Left kidney (tissue), 8 donors: ENCODE data around the gene POLL. TPM values are rescaled to one million over a fixed set of nuclear protein-coding genes. Genes with fewer than 3 reads are reported as not detected.
A peak's percentile ranks its signal among the peaks of the same experiment; 100 is the strongest.
"Not testable (repeated sequence)": the region's sequence is repeated elsewhere in the genome, so short reads cannot be mapped to it uniquely, and the experiment has no call there.

Source experiments
- DNase-seq: peaks from one replicate; pipeline ENCODE4 v3.0.0-alpha.2; 2013
- long read RNA-seq, 8 donors: transcript quantifications; one replicate each; lab custom pipeline, GENCODE V29; 2026
- polyA plus RNA-seq: library from polyadenylated mRNA; unstranded; fragments of 120-200 nt; gene quantifications from one replicate; pipeline ENCODE4 v1.2.1, GENCODE V29; 2013; ENCODE audit not compliant: insufficient read length

POLL gene
- polyA plus RNA-seq: 39.9 TPM
- long read RNA-seq, donor 1, partial matches to known transcripts: 0 of 3 reads
- long read RNA-seq, donor 1, other reads (novel, unspliced or antisense): 0 of 3 reads
- long read RNA-seq, donor 2, partial matches to known transcripts: 0 of 4 reads
- long read RNA-seq, donor 2, other reads (novel, unspliced or antisense): 0 of 4 reads
- long read RNA-seq, donor 3, partial matches to known transcripts: 0 of 4 reads
- long read RNA-seq, donor 3, other reads (novel, unspliced or antisense): 0 of 4 reads
- long read RNA-seq, donor 4: 0 reads
- long read RNA-seq, donor 5, partial matches to known transcripts: 0 of 2 reads
- long read RNA-seq, donor 5, other reads (novel, unspliced or antisense): 0 of 2 reads
- long read RNA-seq, donor 6, partial matches to known transcripts: 15 of 16 reads
- long read RNA-seq, donor 6, other reads (novel, unspliced or antisense): 0 of 16 reads
- long read RNA-seq, donor 7, partial matches to known transcripts: 0 of 4 reads
- long read RNA-seq, donor 7, other reads (novel, unspliced or antisense): 0 of 4 reads
- long read RNA-seq, donor 8: 0 reads

DNA sequence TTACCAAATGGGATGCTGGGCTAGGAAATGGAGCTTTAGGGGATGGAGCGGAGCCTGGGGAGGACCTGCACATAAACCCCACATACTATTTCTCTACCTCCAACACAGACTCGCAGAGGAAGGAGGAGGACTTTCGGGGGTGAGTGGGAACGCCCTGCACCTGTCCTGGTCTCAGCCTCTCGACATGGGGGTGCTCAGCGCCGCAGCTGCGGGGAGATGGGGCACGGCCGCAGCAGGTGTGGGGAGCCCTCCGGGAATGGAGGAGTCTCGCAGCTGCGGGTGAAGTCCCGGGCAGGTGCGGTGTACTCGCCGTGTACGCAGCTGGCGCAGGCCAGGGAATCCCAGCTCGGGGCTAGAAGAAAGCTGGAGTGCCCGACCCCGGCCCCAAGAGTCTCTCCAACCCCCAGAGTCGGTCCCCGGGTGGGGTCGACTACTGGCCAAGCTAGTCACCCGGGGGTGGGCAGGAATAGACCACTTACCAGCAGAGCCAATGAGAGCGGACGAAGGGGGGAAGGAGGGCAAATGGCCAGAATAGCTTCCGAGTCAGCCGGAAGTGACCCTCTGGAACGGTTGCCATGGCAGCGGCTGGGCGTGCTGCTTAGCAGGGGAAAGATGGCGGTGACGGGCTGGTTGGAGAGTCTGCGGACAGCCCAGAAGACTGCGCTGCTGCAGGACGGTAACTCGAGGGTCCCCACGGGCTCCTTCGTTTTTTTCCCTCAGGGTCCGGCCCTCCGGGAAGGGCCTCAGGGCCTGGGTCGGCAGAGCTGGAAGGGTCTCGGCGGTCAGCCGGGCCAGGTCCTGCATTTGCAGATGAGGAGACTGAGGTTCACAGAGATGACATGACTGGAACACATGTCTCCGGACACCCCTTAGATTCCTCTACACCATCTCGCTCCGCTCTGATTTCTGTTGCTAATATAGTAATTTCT lies at the start of gene POLL, which contains the start of gene DPCD:
TSS of gene POLL (minus strand) at position 533 of the 929 bp plus-strand sequence. CDS start 897 bp downstream, outside the sequence.
TSS of gene DPCD (plus strand) at position 597 of the 929 bp plus-strand sequence. CDS start at position 613, 16 bp downstream.
- peak; percentile 96 for DNase-seq

GRCh38 chr10:101633510-101633909 lies 45.5 kb upstream of the POLL start:
- not testable (repeated sequence) for DNase-seq

DNA sequence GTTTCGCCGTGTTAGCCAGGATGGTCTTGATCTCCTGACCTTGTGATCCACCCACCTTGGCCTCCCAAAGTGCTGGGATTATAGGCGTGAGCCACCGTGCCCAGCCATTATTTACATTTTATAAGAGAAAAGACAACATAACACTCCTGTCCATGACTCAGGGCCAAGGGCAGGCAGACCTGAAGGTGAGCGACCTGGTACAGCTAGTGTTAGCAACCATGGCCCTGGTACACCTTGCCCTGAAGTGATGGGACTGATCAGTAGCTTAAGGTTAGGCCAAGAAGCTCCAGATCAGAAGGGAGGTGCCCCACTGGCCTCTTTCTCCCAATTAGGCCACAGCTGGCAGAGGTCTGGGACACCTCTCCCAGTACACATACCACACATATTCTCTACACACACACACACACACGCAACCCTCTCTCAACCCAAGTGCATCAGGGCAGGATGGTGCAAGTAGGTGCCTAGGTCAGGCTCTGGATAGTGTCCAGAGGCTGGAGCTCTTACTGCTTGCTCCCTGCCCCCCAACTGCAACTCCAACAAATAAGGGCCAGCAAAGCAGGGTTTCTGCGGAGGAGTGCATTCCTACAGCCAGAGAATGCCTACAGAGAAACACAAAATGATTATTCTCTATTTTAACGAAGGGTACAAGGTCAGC lies 43.9 kb upstream of the POLL start:
- no peak for DNase-seq

GRCh38 chr10:101630633-101630920 lies 42.5 kb upstream of the POLL start:
- DNase-seq: no peak

GRCh38 chr10:101629837-101630632 lies 42.0 kb upstream of the POLL start:
- no peak for DNase-seq

GRCh38 chr10:101625821-101626412 lies 37.9 kb upstream of the POLL start:
- no peak for DNase-seq

DNA sequence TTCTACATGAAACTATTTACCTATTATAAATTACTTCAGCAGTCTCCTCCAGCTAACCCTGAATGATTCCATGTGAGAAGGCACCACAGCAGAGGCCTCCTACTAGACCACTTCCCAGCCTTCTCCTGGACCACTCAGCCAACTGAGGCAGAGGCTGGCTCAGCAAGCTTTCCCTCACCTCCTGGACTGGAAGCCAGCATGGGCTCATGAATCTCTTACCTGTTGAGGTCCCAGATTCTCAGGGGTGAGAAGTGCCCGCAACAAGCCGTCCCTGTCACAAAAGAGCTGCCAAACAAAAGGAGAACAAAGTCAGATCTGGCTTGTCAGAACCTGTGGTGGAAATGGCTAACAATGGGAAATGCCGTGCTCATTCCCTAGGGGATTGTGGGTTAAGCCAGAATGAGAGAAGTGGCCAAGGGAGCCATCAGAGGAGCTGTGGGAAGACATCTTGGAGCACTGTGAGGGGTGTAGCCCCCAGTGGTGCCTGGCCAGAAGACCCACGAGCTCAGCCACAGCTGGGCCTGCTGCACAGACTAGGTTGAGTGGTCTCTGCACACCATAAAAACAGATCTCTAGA lies 36.6 kb upstream of the POLL start:
- no peak for DNase-seq

GRCh38 chr10:101623528-101623927 lies 35.5 kb upstream of the POLL start:
- no peak for DNase-seq

- DNase-seq: no peak
Observed at GRCh38 chr10:101619983-101620382, 31.9 kb upstream of the POLL start.

DNA sequence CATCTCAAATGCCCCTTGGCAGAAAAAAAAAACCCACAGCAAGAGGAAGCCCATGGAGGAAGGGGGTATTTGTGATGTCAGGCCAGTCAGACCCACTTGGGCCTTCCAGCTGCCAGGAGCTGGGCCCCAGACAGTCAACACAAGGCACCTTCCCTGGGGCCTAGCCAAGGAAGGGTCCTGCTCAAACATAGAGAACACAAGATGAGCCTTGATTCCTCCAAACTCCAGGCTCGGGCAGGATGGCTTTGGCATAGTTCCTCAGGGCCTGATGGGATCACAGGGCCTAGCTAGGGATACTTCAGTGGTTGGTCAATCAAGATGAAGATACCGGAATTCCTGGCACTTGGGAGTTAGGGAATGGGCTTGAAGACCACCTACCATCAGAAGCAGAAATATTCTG lies 30.8 kb upstream of the POLL start:
- no peak for DNase-seq

GRCh38 chr10:101617824-101618568 lies 29.9 kb upstream of the POLL start:
- DNase-seq: no peak

GRCh38 chr10:101617102-101617823 lies 29.2 kb upstream of the POLL start:
- no peak for DNase-seq

DNA sequence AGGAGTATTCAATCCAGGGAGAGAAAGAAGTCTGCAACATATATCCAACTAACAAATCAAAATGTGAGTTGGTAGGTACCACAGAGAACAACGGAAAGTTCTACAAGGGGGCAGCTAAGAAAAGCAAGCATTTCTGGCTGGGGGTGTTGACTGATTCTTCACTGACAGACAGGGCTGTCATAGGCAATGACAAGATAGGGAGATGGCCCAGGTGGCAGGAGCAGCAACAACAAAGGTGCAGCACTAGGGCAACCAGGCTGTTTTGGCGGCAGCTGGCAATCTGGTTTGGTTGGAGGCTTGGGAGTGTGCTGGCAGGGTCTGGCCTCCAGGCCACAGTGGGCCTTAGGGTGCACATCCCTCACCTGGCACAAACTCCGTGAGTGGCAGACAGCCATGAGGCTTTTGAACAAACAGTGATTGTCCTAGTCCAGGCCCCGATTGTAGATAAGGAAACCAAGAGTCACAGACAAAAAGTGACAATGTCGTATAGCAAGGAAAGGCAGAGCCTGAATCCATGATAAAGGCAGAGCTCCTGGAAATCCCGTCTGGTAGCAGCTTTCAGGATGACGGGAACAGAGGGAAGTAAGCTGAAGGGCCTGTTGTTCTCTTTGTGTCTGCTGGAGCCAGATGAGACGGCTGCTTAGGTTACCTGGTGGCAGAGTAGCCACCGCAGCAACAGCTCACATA lies 28.5 kb upstream of the POLL start:
- no peak for DNase-seq

DNA sequence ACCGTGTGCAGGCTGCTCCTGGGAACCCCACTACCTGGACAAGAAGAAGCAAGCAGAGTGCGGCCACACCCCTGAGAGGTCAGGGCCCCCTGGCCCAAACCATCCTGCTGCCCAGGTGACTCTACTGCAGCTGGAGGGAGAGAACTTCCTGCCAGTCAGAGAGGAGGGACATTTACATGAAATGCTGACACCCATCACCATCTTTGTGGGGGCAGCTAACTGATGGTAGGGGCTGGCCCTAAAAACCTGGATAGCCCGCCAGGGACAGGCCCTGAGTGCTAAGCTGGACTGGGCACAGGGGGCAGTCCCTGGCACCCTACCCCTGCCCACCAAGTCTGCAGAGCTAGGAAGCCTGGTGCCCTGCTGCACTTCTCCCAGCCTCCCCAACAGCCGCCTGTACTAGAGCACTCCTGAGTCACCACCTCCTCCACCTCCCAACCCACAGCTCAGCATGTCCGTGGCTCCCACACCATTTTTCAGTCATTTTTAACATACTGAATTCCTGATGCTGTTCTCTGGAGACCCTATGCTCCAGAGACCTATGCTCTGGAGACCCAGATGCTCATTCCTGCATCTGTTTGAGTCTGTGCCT lies 27.6 kb upstream of the POLL start:
- DNase-seq: no peak

DNA sequence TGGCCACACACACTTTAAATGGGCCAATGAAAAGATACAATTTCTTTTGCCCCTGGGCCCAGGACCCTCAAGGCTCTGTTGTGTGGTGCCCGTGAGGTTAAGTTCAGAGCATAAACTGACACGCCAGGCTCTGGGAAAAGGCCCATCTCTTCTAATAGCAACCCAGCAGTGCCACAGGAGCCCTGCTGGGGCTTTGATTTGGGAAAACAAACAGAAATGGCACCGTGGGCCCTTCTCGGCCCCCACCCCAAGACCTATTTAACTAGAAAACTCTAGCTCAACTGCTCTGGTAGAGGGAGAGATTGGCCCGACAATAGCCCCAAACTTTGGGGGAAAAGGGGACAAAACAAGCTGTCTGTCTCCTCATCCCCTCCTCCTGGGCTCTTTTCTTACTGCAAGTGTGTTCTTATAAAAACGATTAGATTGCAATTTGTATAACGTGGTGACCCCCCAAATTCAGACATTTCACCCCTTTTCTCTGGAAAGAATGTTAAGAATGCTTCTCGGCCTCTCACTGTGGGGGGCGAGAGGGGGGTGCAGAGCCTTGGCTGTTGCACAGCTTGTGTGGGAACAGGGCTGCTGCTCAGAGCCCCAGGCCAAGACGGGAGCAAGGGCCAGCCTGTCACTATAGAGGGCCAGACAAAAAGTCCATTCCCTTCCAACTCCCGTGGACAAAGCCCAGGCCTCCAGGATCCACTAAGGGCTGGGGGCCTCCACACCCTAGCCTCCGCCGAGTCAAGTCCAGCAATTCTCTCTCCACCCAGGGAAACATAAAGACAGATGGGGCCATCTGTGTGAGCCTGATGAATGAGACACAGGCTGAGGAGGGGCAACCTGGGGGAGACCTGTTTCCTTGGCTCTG lies 26.8 kb upstream of the POLL start:
- no peak for DNase-seq

- no peak for DNase-seq
Observed at GRCh38 chr10:101613646-101614045, 25.6 kb upstream of the POLL start.

DNA sequence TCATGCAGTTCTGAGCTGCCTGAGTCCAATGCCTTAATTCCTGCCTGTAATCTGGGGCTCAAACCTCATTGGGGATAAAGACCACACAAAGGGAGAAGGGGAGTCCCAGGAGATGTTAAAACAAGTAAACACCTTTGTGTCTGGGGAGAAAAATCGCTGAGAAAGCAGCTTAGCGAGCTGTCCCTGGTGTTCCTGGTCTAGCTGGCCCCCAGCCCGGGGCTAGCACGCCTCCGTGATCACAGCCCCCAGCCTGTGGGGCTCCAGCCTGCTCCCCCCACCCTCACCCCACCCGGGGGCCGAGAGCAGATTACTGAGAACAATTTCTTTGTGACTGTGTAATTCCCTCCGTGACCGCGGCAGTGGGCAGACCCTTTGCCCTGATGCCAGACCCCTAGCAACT lies 24.8 kb upstream of the POLL start:
- no peak for DNase-seq
